ENCODE data around the gene UMAD1. TPM values are rescaled to one million over a fixed set of nuclear protein-coding genes. Genes with fewer than 3 reads are reported as not detected.
A peak's percentile ranks its signal among the peaks of the same experiment; 100 is the strongest.

The UMAD1 gene
- polyA plus RNA-seq, 1 of the 3 experiments (the other 2 are of a cell fraction) = 13.9 TPM

GRCh38 chr7:7769710-7770627, 129.4 kb downstream of the UMAD1 start:
- H3K4me3 ChIP-seq (ENCODE audit: low read depth in 2 of 2, low read length in 1 of 2) = no peak overlapping the region
- no peaks in the 10 kb centered on the region for H4K20me1 ChIP-seq (ENCODE audit: insufficient read depth)
- H3K9me2 ChIP-seq = no peaks in the 10 kb centered on the region
- H3K27me3 ChIP-seq (ENCODE audit: insufficient read depth) = no peaks in the 10 kb centered on the region
- H3K79me2 ChIP-seq (ENCODE audit: insufficient read depth) = no peaks in the 10 kb centered on the region
- no peaks in the 10 kb centered on the region for H3F3A ChIP-seq (replicated peaks; ENCODE audit: insufficient read depth)
- DNase-seq = no peak
- peak overlapping the region in 1 of 2 experiments; percentile 70; a peak in 2 of 4 replicates for H3K27ac ChIP-seq (ENCODE audit: low read depth in 2 of 2, low read length in 1 of 2)
- TF ChIP-seq JUND (IDR thresholded peaks at IDR 0.05) (no peak), RXRA (IDR thresholded peaks at IDR 0.05; ENCODE audit: borderline replicate concordance, low read depth) (no peak), GABPA (IDR thresholded peaks at IDR 0.05; ENCODE audit: low read depth) (no peak), POLR2AphosphoS5 (IDR thresholded peaks at IDR 0.05; ENCODE audit: low read depth, low read length) (no peak)
- TF ChIP-seq, protein P1, sequence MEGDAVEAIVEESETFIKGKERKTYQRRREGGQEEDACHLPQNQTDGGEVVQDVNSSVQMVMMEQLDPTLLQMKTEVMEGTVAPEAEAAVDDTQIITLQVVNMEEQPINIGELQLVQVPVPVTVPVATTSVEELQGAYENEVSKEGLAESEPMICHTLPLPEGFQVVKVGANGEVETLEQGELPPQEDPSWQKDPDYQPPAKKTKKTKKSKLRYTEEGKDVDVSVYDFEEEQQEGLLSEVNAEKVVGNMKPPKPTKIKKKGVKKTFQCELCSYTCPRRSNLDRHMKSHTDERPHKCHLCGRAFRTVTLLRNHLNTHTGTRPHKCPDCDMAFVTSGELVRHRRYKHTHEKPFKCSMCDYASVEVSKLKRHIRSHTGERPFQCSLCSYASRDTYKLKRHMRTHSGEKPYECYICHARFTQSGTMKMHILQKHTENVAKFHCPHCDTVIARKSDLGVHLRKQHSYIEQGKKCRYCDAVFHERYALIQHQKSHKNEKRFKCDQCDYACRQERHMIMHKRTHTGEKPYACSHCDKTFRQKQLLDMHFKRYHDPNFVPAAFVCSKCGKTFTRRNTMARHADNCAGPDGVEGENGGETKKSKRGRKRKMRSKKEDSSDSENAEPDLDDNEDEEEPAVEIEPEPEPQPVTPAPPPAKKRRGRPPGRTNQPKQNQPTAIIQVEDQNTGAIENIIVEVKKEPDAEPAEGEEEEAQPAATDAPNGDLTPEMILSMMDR (IDR thresholded peaks at IDR 0.05) = no peak
- H3K36me3 ChIP-seq (replicated peaks in 1 of 2; ENCODE audit: control insufficient read depth in 1 of 2, insufficient read depth in 2 of 2, low read length in 1 of 2) = no peaks in the 10 kb centered on the region
- 89% methylated on average over 8 of the region's 8 CpGs for whole genome bisulfite sequencing (ENCODE audit: low lambda C conversion rate)
- no peak overlapping the region for H3K4me2 ChIP-seq
- ChIA-PET CTCF (interaction anchor here (0.7 to 4.2 kb wide), 8 partner anchors 9 to 203 kb away, joined by 3 to 16 read pairs (median 4); no protein-coding TSS in a partner anchor), POLR2A (no interaction called here)
- H3K9me3 ChIP-seq = no peaks in the 10 kb centered on the region
- no peak overlapping the region for H3K9ac ChIP-seq
- peaks cover 0 to 37% of the 10 kb centered on the region in 2 experiments; a peak in 2 of 4 replicates for H3K4me1 ChIP-seq (ENCODE audit: control insufficient read depth in 1 of 2, insufficient read depth in 2 of 2, low read depth in 1 of 2, low read length in 1 of 2)
- no peak overlapping the region for H2AFZ ChIP-seq (ENCODE audit: low read depth)

DNA sequence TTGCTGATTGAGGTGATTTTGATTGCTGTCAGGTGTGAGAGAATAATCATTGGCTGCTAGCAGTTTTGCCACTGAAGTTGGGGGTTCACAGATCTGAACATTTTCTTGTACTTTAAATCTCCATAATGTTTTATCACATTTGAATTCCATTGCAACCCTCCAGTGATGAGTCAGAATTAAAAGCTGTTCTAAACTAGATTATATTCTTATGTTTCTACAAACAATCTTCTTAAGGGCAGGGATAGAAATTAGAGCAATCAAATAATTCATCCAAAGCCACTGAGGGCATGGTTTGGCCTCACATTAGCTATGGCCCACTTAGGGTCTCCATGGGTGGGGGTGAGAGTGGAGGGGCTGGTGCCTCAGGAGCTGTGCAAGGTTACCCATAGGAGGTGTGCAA, 130.9 kb downstream of the UMAD1 start:
- Histone ChIP-seq H3K9me3 (no peaks in the 10 kb centered on the region), H3K27ac (ENCODE audit: low read depth in 2 of 2, low read length in 1 of 2) (no peak overlapping the region), H3K36me3 (replicated peaks in 1 of 2; ENCODE audit: control insufficient read depth in 1 of 2, insufficient read depth in 2 of 2, low read length in 1 of 2) (no peaks in the 10 kb centered on the region), H3K4me2 (no peak overlapping the region), H3K79me2 (ENCODE audit: insufficient read depth) (no peaks in the 10 kb centered on the region), H3K4me3 (ENCODE audit: low read depth in 2 of 2, low read length in 1 of 2) (no peak overlapping the region), H3F3A (replicated peaks; ENCODE audit: insufficient read depth) (no peaks in the 10 kb centered on the region), H3K9ac (no peak overlapping the region), H2AFZ (ENCODE audit: low read depth) (no peak overlapping the region), H3K9me2 (no peaks in the 10 kb centered on the region), H3K27me3 (ENCODE audit: insufficient read depth) (no peaks in the 10 kb centered on the region), H3K4me1 (ENCODE audit: control insufficient read depth in 1 of 2, insufficient read depth in 2 of 2, low read depth in 1 of 2, low read length in 1 of 2) (peaks cover 0 to 37% of the 10 kb centered on the region in 2 experiments; a peak in 2 of 4 replicates), H4K20me1 (ENCODE audit: insufficient read depth) (no peaks in the 10 kb centered on the region)
- ChIA-PET POLR2A (no interaction called here), CTCF (interaction anchor here (0.8 to 1.2 kb wide), 4 partner anchors 17 to 158 kb away, joined by 3 to 4 read pairs (median 3); no protein-coding TSS in a partner anchor)
- DNase-seq = no peak
- TF ChIP-seq FOSL2 (IDR thresholded peaks at IDR 0.05; ENCODE audit: borderline replicate concordance, low read depth) = peak; percentile 15; the same call in 1 of the 2 replicates
- no peak for TF ChIP-seq EZH2phosphoT487 (IDR thresholded peaks at IDR 0.05; ENCODE audit: borderline replicate concordance, low read depth)

- no peak for DNase-seq
- Histone ChIP-seq H3K79me2 (ENCODE audit: insufficient read depth) (no peaks in the 10 kb centered on the region), H3K9me2 (no peaks in the 10 kb centered on the region), H3K9ac (no peak overlapping the region), H3K4me3 (ENCODE audit: low read depth in 2 of 2, low read length in 1 of 2) (no peak overlapping the region), H3K4me1 (ENCODE audit: control insufficient read depth in 1 of 2, insufficient read depth in 2 of 2, low read depth in 1 of 2, low read length in 1 of 2) (peaks cover 0 to 37% of the 10 kb centered on the region in 2 experiments; a peak in 2 of 4 replicates), H3K36me3 (replicated peaks in 1 of 2; ENCODE audit: control insufficient read depth in 1 of 2, insufficient read depth in 2 of 2, low read length in 1 of 2) (no peaks in the 10 kb centered on the region), H3K4me2 (no peak overlapping the region), H3K27me3 (ENCODE audit: insufficient read depth) (no peaks in the 10 kb centered on the region), H3K27ac (ENCODE audit: low read depth in 2 of 2, low read length in 1 of 2) (peak overlapping the region in 1 of 2 experiments; percentile 62; a peak in 2 of 4 replicates), H3F3A (replicated peaks; ENCODE audit: insufficient read depth) (no peaks in the 10 kb centered on the region), H4K20me1 (ENCODE audit: insufficient read depth) (no peaks in the 10 kb centered on the region), H2AFZ (ENCODE audit: low read depth) (no peak overlapping the region), H3K9me3 (no peaks in the 10 kb centered on the region)
- 78% methylated on average over 6 of the region's 6 CpGs for WGBS (ENCODE audit: low lambda C conversion rate)
- 0 out of 2 replicates have a peak, but pooled peaks have one; percentile 5 for TF ChIP-seq RCOR1 (IDR thresholded peaks at IDR 0.05; ENCODE audit: low read length)
- no peak for TF ChIP-seq NRF1 (IDR thresholded peaks at IDR 0.05; ENCODE audit: low read depth, low read length)
- TF ChIP-seq GATA2 (CRISPR knock-in tag; IDR thresholded peaks at IDR 0.05) = peak; percentile 41; the same call in 1 of the 2 replicates
- TF ChIP-seq GABPA (IDR thresholded peaks at IDR 0.05; ENCODE audit: low read depth) = no peak
- ChIA-PET CTCF (interaction anchor here (0.9 to 1.6 kb wide), 4 partner anchors 10 to 91 kb away, joined by 3 to 4 read pairs (median 4); no protein-coding TSS in a partner anchor), POLR2A (no interaction called here)
Observed at GRCh38 chr7:7772397-7772821, 131.9 kb downstream of the UMAD1 start.
